Stomach (tissue), 9 donors: ENCODE results near the gene ETFA. TPM values are rescaled to one million over a fixed set of nuclear protein-coding genes. Genes with fewer than 3 reads are reported as not detected.

Source experiments
- DNase-seq, 2 donors: peaks; one replicate each; pipeline versions ENCODE4 v3.0.0 to v3.0.0-alpha.2; 2013 to 2019
- H3K27ac ChIP-seq, 5 donors: fragments of 200-600 bp in 4 of 5; sonication (generic) in 4 of 5; one replicate each; pipeline ENCODE4 v1.5.1; 2013 to 2019; ENCODE audit warnings: mild to moderate bottlenecking in 1 of 5, moderate library complexity in 1 of 5
- H3K27me3 ChIP-seq, 3 donors: fragments of 200-600 bp; sonication (generic); one replicate each; pipeline ENCODE4 v1.5.1; 2017 to 2019; ENCODE audit warnings: mixed run types in 1 of 3
- H3K36me3 ChIP-seq, 4 donors: fragments of 200-600 bp; sonication (generic); 1 replicate in 3 of 4; 2 replicates in 1 of 4; pipeline ENCODE4 v1.5.1; 2016 to 2019
- H3K4me1 ChIP-seq, 4 donors: fragments of 200-600 bp; sonication (generic); one replicate each; pipeline ENCODE4 v1.5.1; 2016 to 2019
- H3K4me3 ChIP-seq, 4 donors: fragments of 200-600 bp; sonication (generic) in 3 of 4; one replicate each; pipeline ENCODE4 v1.5.1; 2016 to 2019; ENCODE audit warnings: mild to moderate bottlenecking in 1 of 4
- H3K9me3 ChIP-seq, 4 donors: fragments of 200-600 bp; sonication (generic); one replicate each; pipeline ENCODE4 v1.5.1; 2016 to 2019
- CTCF ChIP-seq, 7 experiments: fragments of 450-650 bp in 4 of 7; fragments of 200-600 bp in 3 of 7; sonication (generic) in 3 of 7; IDR thresholded peaks; one replicate each; pipeline ENCODE4 v1.5.1; 2016 to 2019; ENCODE audit warnings: antibody characterized with exemption in 7 of 7, control low read depth in 2 of 7, mild to moderate bottlenecking in 1 of 7
- EP300 ChIP-seq: sonication (generic); formaldehyde crosslinking; IDR thresholded peaks from one replicate; pipeline ENCODE4 v1.6.1; 2017; ENCODE audit warnings: antibody characterized with exemption
- POLR2A ChIP-seq, 4 donors: fragments of 450-650 bp; IDR thresholded peaks; one replicate each; pipeline ENCODE4 v1.6.1; 2016; ENCODE audit warnings: antibody characterized with exemption in 4 of 4, control low read depth in 2 of 4, mild to moderate bottlenecking in 1 of 4, moderate library complexity in 1 of 4
- POLR2AphosphoS5 ChIP-seq, 3 donors: sonication (generic); formaldehyde crosslinking; IDR thresholded peaks; one replicate each; pipeline ENCODE4 v1.6.1; 2016; ENCODE audit warnings: antibody characterized with exemption in 3 of 3
- WGBS, 5 donors: extraction: QIAGEN DNeasy Blood & Tissue Kit in 3 of 5; methylation state at CpG; one replicate each; pipeline versions ENCODE4 v1.1.5 to v1.1.7; 2013 to 2018; 5-methylcytosine and 5-hydroxymethylcytosine counted together
- intact Hi-C: fragments of 100-400 bp; cut with DNase I; formaldehyde crosslinking; loops from one replicate; pipeline ENCODE4 v1.15.1; 2023; ENCODE audit warnings: low total_unique reads
- polyA plus RNA-seq, 3 donors: library from polyadenylated mRNA; stranded (reverse); fragments of 200-250 nt; gene quantifications; one replicate each; pipeline ENCODE4 v1.2.3, GENCODE V29; 2013
- total RNA-seq, 5 donors: library from RNA; depleted of rRNA; stranded (reverse); fragments of >200 nt; gene quantifications; one replicate each; pipeline versions ENCODE4 v1.1.0 to v1.2.3, GENCODE V29; 2014 to 2016
- donor health status: healthy with polysubstance abuse.
- donor health status: Bipolar disorder and iron deficiency.
- donor health status: healthy.

The ETFA gene
- total and polyA plus RNA-seq, 8 donors = 68.2 to 304 (median 109) TPM

DNA sequence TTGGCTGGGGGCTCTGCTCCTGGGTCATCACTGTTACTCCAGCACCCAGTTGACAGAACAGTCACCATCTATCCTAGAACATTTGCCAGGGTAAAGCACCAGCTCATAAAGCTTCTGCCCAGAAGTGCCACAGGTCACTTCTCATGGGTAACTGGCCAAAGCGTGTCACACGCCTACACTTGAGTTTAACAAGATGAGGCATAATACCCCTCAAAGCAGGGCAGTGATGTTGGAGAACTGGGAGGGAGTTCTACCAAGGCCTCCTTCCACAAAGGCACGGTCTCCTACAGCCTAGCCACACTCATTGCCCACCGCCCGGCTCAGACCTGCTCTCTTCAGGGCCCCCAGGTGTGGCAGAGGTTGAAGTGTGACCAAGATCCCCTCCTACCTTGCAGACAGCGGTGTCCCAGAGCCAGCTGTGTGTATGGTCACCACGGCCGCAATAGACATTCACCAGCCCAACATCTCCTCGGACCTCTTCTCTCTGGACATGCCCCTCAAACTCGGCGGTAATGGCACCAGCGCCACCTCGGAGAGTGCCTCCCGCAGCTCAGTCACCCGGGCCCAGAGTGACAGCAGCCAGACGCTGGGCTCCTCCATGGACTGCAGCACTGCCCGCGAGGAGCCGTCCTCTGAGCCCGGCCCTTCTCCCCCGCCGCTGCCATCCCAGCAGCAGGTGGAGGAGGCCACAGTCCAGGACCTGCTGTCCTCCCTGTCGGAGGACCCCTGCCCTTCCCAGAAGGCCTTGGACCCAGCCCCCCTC is 107.7 kb downstream of the ETFA start:
- intact Hi-C loops = no loop called here
- Histone ChIP-seq H3K9me3 (no peaks in the 10 kb centered on the region), H3K4me3 (no peak overlapping the region), H3K27me3 (no peaks in the 10 kb centered on the region), H3K4me1 (peaks cover 0 to 29% (median 24%) of the 10 kb centered on the region in 4 donors), H3K36me3 (peaks cover 0 to 55% (median 28%) of the 10 kb centered on the region in 4 donors), H3K27ac (no peak overlapping the region)
- 89 to 97% (median 96%) methylated on average over 14 to 23 of the region's 23 CpGs for WGBS, 5 donors
- DNase-seq = no peak
- no peak for TF ChIP-seq CTCF (IDR thresholded peaks at IDR 0.05)
- TF ChIP-seq EP300 = no peak
- TF ChIP-seq POLR2A (IDR thresholded peaks at IDR 0.05) = no peak
- TF ChIP-seq POLR2AphosphoS5 (IDR thresholded peaks at IDR 0.05) = no peak

GRCh38 chr15:76201536-76202255 is 109.6 kb downstream of the ETFA start:
- WGBS, 5 donors = 86 to 100% (median 90%) methylated on average over 5 to 6 of the region's 6 CpGs
- DNase-seq = no peak

DNA sequence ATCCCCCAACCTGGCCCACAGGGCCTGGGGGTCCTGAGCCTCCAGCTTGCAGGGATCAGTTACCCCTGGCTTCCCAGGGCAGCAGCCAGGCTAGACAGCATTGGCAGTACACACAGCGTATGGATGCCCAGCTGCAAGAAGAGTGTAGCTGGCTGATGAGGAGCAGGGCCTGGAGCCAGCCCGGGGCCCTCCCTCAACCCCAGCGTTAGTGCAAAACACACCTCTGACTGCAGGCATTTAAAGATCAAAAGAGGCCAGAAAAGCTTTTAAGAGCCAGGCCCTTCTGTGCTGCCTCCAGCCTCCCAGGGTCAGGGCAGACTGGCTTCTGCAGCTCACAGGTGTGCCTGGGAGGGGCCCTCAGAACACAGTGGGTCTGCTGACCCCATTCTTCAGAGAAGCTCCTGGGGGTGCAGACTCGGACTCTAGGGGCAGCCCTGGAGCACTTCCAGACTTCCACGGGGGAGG is 110.6 kb downstream of the ETFA start:
- WGBS, 5 donors = 14 to 40% (median 28%) methylated on average over 2 to 5 of the region's 5 CpGs
- peaks cover 0 to 34% (median 14%) of the 10 kb centered on the region in 4 donors for H3K36me3 ChIP-seq
- peaks cover 25 to 53% (median 47%) of the 10 kb centered on the region in 4 donors for H3K4me1 ChIP-seq
- no peak overlapping the region for H3K27ac ChIP-seq
- no peak overlapping the region for H3K4me3 ChIP-seq
- no peaks in the 10 kb centered on the region for H3K27me3 ChIP-seq
- peak in 1 of 2 donors; percentile 41 for DNase-seq
- H3K9me3 ChIP-seq = no peaks in the 10 kb centered on the region
- intact Hi-C loops = no loop called here
- TF ChIP-seq CTCF (IDR thresholded peaks at IDR 0.05) = no peak
- no peak for TF ChIP-seq POLR2AphosphoS5 (IDR thresholded peaks at IDR 0.05)
- TF ChIP-seq EP300 = no peak
- no peak for TF ChIP-seq POLR2A (IDR thresholded peaks at IDR 0.05)

More at GRCh38 chr15:76201536-76202255, 109.6 kb downstream of the ETFA start:
- intact Hi-C loops = no loop called here
- no peaks in the 10 kb centered on the region for H3K27me3 ChIP-seq
- peaks cover 0 to 43% (median 21%) of the 10 kb centered on the region in 4 donors for H3K36me3 ChIP-seq
- no peak overlapping the region for H3K4me3 ChIP-seq
- TF ChIP-seq CTCF (IDR thresholded peaks at IDR 0.05) = no peak
- H3K9me3 ChIP-seq = no peaks in the 10 kb centered on the region
- peaks cover 15 to 47% (median 42%) of the 10 kb centered on the region in 4 donors for H3K4me1 ChIP-seq
- no peak overlapping the region for H3K27ac ChIP-seq

DNA sequence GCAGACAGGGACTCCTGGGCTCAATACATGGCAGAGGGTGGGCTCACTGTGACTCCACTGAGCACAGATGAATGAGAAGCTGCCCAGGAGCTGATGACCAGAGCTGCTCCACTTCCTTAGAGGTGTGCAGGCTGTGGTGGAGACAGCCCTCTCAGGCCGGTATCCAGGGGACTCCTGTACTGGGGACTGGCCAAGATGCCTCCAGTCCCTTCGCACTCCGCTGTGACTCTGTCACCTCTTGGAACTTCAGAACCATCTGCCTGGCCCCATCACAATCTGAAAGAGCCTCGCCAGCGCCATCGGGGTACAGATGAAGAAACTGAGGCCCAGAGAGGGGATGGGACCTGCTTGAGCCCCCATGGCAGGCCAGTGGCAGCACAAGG is 111.2 kb downstream of the ETFA start:
- DNase-seq = no peak
- WGBS, 5 donors = 97 to 100% (median 98%) methylated on average over 3 to 6 of the region's 6 CpGs; no CpG with 5 or more reads in 1 of the 5 donors
- H3K27me3 ChIP-seq = no peaks in the 10 kb centered on the region
- H3K36me3 ChIP-seq = peaks cover 0 to 31% (median 11%) of the 10 kb centered on the region in 4 donors
- peaks cover 25 to 59% (median 51%) of the 10 kb centered on the region in 4 donors for H3K4me1 ChIP-seq
- no peak overlapping the region for H3K27ac ChIP-seq
- intact Hi-C loops = no loop called here
- TF ChIP-seq POLR2A (IDR thresholded peaks at IDR 0.05) = no peak
- TF ChIP-seq CTCF (IDR thresholded peaks at IDR 0.05) = no peak
- no peak for TF ChIP-seq POLR2AphosphoS5 (IDR thresholded peaks at IDR 0.05)
- no peak for TF ChIP-seq EP300
- no peak overlapping the region for H3K4me3 ChIP-seq
- no peaks in the 10 kb centered on the region for H3K9me3 ChIP-seq
